ENCODE measurements around the gene TMEM25. TPM values are rescaled to one million over a fixed set of nuclear protein-coding genes. Genes with fewer than 3 reads are reported as not detected.

Gene TMEM25
- total and polyA plus RNA-seq, 2 of the 13 experiments (the other 11 are each of a cell fraction or from before 2014, with no cell fraction given) = 7.5 to 17.2 TPM

DNA sequence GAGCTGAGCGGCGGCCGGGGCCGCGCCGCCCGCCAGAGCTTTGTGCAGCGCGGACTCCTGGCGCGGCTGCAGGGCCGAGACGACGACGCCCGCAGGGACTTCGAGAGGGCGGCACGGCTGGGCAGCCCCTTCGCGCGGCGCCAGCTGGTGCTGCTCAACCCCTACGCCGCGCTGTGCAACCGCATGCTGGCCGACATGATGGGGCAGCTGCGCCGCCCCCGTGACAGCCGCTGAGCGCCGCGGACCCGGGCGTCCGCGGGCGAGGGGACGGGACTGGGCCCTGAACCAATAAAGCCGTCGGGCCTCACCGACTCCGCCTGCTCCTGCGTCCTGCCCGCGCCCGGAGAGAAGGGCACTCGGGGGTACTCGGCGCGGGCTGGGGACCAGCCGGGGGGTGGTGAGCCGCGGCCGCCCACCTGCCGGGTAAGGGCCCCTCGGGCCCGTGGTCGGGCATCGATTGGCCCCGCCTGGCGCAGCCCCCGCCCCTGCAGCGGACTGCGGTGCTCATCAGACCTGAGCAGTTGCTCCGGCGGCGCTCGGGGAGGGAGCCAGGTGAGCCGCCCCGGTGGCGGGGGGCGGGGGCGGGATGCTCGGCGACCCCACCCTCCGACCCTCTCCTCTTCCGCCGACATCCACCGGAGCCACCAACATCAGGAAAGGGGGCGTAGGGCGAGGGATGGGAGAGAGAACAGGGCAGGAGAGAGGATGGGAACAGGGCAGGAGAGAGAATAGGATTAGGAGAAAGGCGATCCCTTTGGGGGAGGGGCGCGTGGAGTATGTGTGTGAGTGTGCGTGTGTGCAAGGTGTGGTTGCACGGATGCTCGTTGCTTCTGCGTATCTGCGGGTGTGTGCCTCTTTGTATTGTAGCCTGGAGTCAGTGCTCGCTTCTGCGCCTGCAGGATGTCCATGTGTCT is at the start of gene TMEM25 (continued):
- TF ChIP-seq TBP (CRISPR knock-in tag; IDR thresholded peaks at IDR 0.05) (no peak), SP1 (IDR thresholded peaks at IDR 0.05) (no peak), SP1 (CRISPR knock-in tag; IDR thresholded peaks at IDR 0.05) (0 out of 2 replicates have a peak, but pooled peaks have one; percentile 31), ZNF160 (CRISPR knock-in tag; IDR thresholded peaks at IDR 0.05) (no peak; the same call in 1 of the 2 replicates), ZNF772 (CRISPR knock-in tag; IDR thresholded peaks at IDR 0.05) (peak; percentile 45; the same call in 1 of the 2 replicates), ZNF713 (CRISPR knock-in tag; IDR thresholded peaks at IDR 0.05) (no peak), EED (CRISPR knock-in tag; IDR thresholded peaks at IDR 0.05) (peak; percentile 41; the same call in 1 of the 2 replicates), ZFP41 (CRISPR knock-in tag; IDR thresholded peaks at IDR 0.05; ENCODE audit: borderline replicate concordance) (no peak), KLF6 (CRISPR knock-in tag; IDR thresholded peaks at IDR 0.05) (peak; percentile 89), JUN (CRISPR knock-in tag; IDR thresholded peaks at IDR 0.05) (no peak), ZSCAN29 (CRISPR knock-in tag; conservative IDR thresholded peaks at IDR 0.05) (no peak), ZNF138 (CRISPR knock-in tag; IDR thresholded peaks at IDR 0.05; ENCODE audit: low read depth) (no peak), NFE2L2 (IDR thresholded peaks at IDR 0.05; ENCODE audit: low read length) (no peak), POLR2A (IDR thresholded peaks at IDR 0.05; ENCODE audit: insufficient read depth in 1 of 2, low read depth in 2 of 2, low read length in 2 of 2) (peak in 1 of 2 experiments; percentile 63; a peak in 3 of 4 replicates), ZKSCAN8 (CRISPR knock-in tag; IDR thresholded peaks at IDR 0.05; ENCODE audit: borderline replicate concordance) (no peak), SP4 (CRISPR knock-in tag; IDR thresholded peaks at IDR 0.05) (no peak), MAZ (IDR thresholded peaks at IDR 0.05; ENCODE audit: borderline replicate concordance, low read depth, low read length) (peak; percentile 88), MAZ (CRISPR knock-in tag; IDR thresholded peaks at IDR 0.05; ENCODE audit: low read depth) (peak; percentile 71), ZNF749 (CRISPR knock-in tag; IDR thresholded peaks at IDR 0.05; ENCODE audit: borderline replicate concordance) (no peak), TBX2 (CRISPR knock-in tag; IDR thresholded peaks at IDR 0.05; ENCODE audit: borderline replicate concordance) (peak; percentile 48; the same call in 1 of the 2 replicates), HHEX (CRISPR knock-in tag; IDR thresholded peaks at IDR 0.05) (no peak)
- TF ChIP-seq, protein P1, sequence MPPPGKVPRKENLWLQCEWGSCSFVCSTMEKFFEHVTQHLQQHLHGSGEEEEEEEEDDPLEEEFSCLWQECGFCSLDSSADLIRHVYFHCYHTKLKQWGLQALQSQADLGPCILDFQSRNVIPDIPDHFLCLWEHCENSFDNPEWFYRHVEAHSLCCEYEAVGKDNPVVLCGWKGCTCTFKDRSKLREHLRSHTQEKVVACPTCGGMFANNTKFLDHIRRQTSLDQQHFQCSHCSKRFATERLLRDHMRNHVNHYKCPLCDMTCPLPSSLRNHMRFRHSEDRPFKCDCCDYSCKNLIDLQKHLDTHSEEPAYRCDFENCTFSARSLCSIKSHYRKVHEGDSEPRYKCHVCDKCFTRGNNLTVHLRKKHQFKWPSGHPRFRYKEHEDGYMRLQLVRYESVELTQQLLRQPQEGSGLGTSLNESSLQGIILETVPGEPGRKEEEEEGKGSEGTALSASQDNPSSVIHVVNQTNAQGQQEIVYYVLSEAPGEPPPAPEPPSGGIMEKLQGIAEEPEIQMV (CRISPR knock-in tag; IDR thresholded peaks at IDR 0.05; ENCODE audit: low read depth) = peak; percentile 88
- TF ChIP-seq, protein P2, sequence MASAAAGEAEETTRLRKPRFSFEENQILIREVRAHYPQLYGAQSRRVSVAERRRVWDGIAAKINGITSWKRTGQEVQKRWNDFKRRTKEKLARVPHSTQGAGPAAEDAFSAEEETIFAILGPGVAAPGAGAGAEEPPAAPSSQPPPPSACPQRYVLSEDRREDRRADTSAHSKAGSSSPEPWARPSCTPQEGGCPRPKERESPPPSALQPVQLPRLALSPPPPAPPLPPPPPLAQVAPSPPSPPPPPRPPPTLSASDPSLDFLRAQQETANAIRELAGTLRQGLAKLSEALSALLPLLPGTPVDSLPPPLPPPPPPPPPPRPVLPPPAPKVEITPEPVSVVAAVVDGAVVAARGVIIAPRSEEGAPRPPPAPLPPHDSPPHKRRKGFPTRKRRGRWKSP (CRISPR knock-in tag; IDR thresholded peaks at IDR 0.05) = peak; percentile 61; the same call in 1 of the 2 replicates
- TF ChIP-seq, protein P3, sequence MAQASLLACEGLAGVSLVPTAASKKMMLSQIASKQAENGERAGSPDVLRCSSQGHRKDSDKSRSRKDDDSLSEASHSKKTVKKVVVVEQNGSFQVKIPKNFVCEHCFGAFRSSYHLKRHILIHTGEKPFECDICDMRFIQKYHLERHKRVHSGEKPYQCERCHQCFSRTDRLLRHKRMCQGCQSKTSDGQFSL (CRISPR knock-in tag; IDR thresholded peaks at IDR 0.05) = no peak
- TF ChIP-seq, protein P4, sequence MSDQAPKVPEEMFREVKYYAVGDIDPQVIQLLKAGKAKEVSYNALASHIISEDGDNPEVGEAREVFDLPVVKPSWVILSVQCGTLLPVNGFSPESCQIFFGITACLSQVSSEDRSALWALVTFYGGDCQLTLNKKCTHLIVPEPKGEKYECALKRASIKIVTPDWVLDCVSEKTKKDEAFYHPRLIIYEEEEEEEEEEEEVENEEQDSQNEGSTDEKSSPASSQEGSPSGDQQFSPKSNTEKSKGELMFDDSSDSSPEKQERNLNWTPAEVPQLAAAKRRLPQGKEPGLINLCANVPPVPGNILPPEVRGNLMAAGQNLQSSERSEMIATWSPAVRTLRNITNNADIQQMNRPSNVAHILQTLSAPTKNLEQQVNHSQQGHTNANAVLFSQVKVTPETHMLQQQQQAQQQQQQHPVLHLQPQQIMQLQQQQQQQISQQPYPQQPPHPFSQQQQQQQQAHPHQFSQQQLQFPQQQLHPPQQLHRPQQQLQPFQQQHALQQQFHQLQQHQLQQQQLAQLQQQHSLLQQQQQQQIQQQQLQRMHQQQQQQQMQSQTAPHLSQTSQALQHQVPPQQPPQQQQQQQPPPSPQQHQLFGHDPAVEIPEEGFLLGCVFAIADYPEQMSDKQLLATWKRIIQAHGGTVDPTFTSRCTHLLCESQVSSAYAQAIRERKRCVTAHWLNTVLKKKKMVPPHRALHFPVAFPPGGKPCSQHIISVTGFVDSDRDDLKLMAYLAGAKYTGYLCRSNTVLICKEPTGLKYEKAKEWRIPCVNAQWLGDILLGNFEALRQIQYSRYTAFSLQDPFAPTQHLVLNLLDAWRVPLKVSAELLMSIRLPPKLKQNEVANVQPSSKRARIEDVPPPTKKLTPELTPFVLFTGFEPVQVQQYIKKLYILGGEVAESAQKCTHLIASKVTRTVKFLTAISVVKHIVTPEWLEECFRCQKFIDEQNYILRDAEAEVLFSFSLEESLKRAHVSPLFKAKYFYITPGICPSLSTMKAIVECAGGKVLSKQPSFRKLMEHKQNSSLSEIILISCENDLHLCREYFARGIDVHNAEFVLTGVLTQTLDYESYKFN (CRISPR knock-in tag; conservative IDR thresholded peaks at IDR 0.05) = no peak; the same call in 1 of the 2 replicates

Measured in HepG2 (cell line).